H9 (cell line): ENCODE measurements around the gene TMEM106C. TPM values are rescaled to one million over a fixed set of nuclear protein-coding genes. Genes with fewer than 3 reads are reported as not detected.

Experiments
- DNase-seq: peaks from one replicate; pipeline ENCODE4 v3.0.0-alpha.2; 2017
- H2AFZ ChIP-seq: one replicate; pipeline ENCODE4 v1.6.1; 2013; ENCODE audit warnings: mild to moderate bottlenecking, low read length, control low read depth, moderate library complexity
- H2AK5ac ChIP-seq: 2 replicates; pipeline ENCODE4 v1.6.1; 2013; ENCODE audit warnings: low read length, control low read depth, mixed read lengths; ENCODE audit not compliant: insufficient read length
- H2BK120ac ChIP-seq: one replicate; pipeline ENCODE4 v1.6.1; 2013; ENCODE audit warnings: low read depth, mild to moderate bottlenecking, low read length, control low read depth, inconsistent platforms; ENCODE audit not compliant: poor library complexity, severe bottlenecking
- H2BK12ac ChIP-seq: 2 replicates; pipeline ENCODE4 v1.6.1; 2013; ENCODE audit warnings: low read length, control low read depth, mixed read lengths, low read depth; ENCODE audit not compliant: insufficient read length
- H2BK15ac ChIP-seq: 2 replicates; pipeline ENCODE4 v1.6.1; 2013; ENCODE audit warnings: low read depth, low read length, control low read depth
- H2BK20ac ChIP-seq: one replicate; pipeline ENCODE4 v1.6.1; 2013; ENCODE audit warnings: low read depth, mild to moderate bottlenecking, low read length, control low read depth, inconsistent platforms; ENCODE audit not compliant: poor library complexity, severe bottlenecking
- H2BK5ac ChIP-seq: 2 replicates; pipeline ENCODE4 v1.6.1; 2013; ENCODE audit warnings: low read length, control low read depth, mixed read lengths; ENCODE audit not compliant: insufficient read length
- H3K14ac ChIP-seq: 2 replicates; pipeline ENCODE4 v1.6.1; 2013; ENCODE audit warnings: low read length, control low read depth; ENCODE audit not compliant: insufficient read depth
- H3K18ac ChIP-seq: 2 replicates; pipeline ENCODE4 v1.6.1; 2013; ENCODE audit warnings: low read depth, mild to moderate bottlenecking, mixed read lengths, low read length, control low read depth; ENCODE audit not compliant: insufficient read length
- H3K23ac ChIP-seq: 2 replicates; pipeline ENCODE4 v1.6.1; 2013; ENCODE audit warnings: low read length, control low read depth, mixed read lengths, low read depth; ENCODE audit not compliant: insufficient read length
- H3K23me2 ChIP-seq: 2 replicates; pipeline ENCODE4 v1.6.1; 2013; ENCODE audit warnings: low read depth, mild to moderate bottlenecking, mixed read lengths, low read length, control low read depth; ENCODE audit not compliant: insufficient read length, poor library complexity, severe bottlenecking
- H3K27ac ChIP-seq: 2 replicates; pipeline ENCODE4 v1.5.1; 2013; ENCODE audit warnings: low read length, control low read depth, mixed read lengths, low read depth; ENCODE audit not compliant: insufficient read length
- H3K27me3 ChIP-seq: 2 replicates; pipeline ENCODE4 v1.6.1; 2013; ENCODE audit warnings: low read length, control low read depth, inconsistent platforms; ENCODE audit not compliant: insufficient read depth
- H3K4ac ChIP-seq: 2 replicates; pipeline ENCODE4 v1.6.1; 2013; ENCODE audit warnings: low read depth, mild to moderate bottlenecking, control low read depth, inconsistent platforms, low read length, moderate library complexity
- H3K4me1 ChIP-seq: 2 replicates; pipeline ENCODE4 v1.6.1; 2013; ENCODE audit warnings: low read length, control low read depth, inconsistent platforms; ENCODE audit not compliant: insufficient read depth
- H3K4me2 ChIP-seq: 2 replicates; pipeline ENCODE4 v1.6.1; 2013; ENCODE audit warnings: low read length, control low read depth, mixed read lengths; ENCODE audit not compliant: insufficient read length, insufficient read depth
- H3K56ac ChIP-seq: 2 replicates; pipeline ENCODE4 v1.6.1; 2013; ENCODE audit warnings: low read depth, mild to moderate bottlenecking, mixed read lengths, low read length, control low read depth; ENCODE audit not compliant: insufficient read length
- H3K79me1 ChIP-seq: 2 replicates; pipeline ENCODE4 v1.6.1; 2013; ENCODE audit warnings: low read depth, mild to moderate bottlenecking, moderate library complexity, low read length, control low read depth, inconsistent platforms; ENCODE audit not compliant: insufficient read depth, poor library complexity, severe bottlenecking
- H3K79me2 ChIP-seq: 2 replicates; pipeline ENCODE4 v1.6.1; 2013; ENCODE audit warnings: low read length, control low read depth, inconsistent platforms; ENCODE audit not compliant: insufficient read depth
- H3K9ac ChIP-seq: 2 replicates; pipeline ENCODE4 v1.6.1; 2013; ENCODE audit warnings: low read length, control low read depth, mixed read lengths; ENCODE audit not compliant: insufficient read length; ENCODE audit errors: extremely low read depth
- H3K9me3 ChIP-seq: one replicate; pipeline ENCODE4 v1.6.1; 2013; ENCODE audit warnings: low read depth, low read length, inconsistent platforms; ENCODE audit not compliant: control insufficient read depth
- H3T11ph ChIP-seq: one replicate; pipeline ENCODE4 v1.6.1; 2013; ENCODE audit warnings: mild to moderate bottlenecking, low read length, control low read depth, inconsistent platforms
- H4K20me1 ChIP-seq: one replicate; pipeline ENCODE4 v1.6.1; 2013; ENCODE audit not compliant: control insufficient read depth, insufficient read length, insufficient read depth
- H4K5ac ChIP-seq: 2 replicates; pipeline ENCODE4 v1.6.1; 2013; ENCODE audit warnings: low read depth, mild to moderate bottlenecking, mixed read lengths, low read length, control low read depth; ENCODE audit not compliant: insufficient read length
- H4K8ac ChIP-seq: replicated peaks from 2 replicates; pipeline ENCODE4 v1.6.1; 2013; ENCODE audit warnings: low read length, control low read depth, mixed read lengths, low read depth; ENCODE audit not compliant: insufficient read length
- H4K91ac ChIP-seq: 2 replicates; pipeline ENCODE4 v1.6.1; 2013; ENCODE audit warnings: low read depth, mild to moderate bottlenecking, moderate library complexity, mixed read lengths, low read length, control low read depth; ENCODE audit not compliant: insufficient read length
- H3K27ac Mint-ChIP-seq, 3 experiments: 2 replicates in 2 of 3; 3 replicates in 1 of 3; pipeline ENCODE4 v1.8.0; 2020 to 2021; ENCODE audit warnings: mixed read lengths in 3 of 3, mild to moderate bottlenecking in 1 of 3, moderate library complexity in 1 of 3
- H3K27me3 Mint-ChIP-seq: 2 replicates; pipeline ENCODE4 v1.8.0; 2021; ENCODE audit warnings: low read depth, mild to moderate bottlenecking, moderate library complexity, mixed read lengths
- H3K36me3 Mint-ChIP-seq, 3 experiments: 2 replicates in 2 of 3; 3 replicates in 1 of 3; pipeline ENCODE4 v1.8.0; 2020 to 2021; ENCODE audit warnings: low read depth in 3 of 3, mixed read lengths in 3 of 3; ENCODE audit not compliant: insufficient read depth in 1 of 3
- H3K4me1 Mint-ChIP-seq, 2 experiments: 2 replicates each; pipeline ENCODE4 v1.8.0; 2020; ENCODE audit warnings: mixed read lengths in 2 of 2
- H3K4me3 Mint-ChIP-seq, 2 experiments: 2 replicates in 1 of 2; 3 replicates in 1 of 2; pipeline ENCODE4 v1.8.0; 2020 to 2021; ENCODE audit warnings: mild to moderate bottlenecking in 2 of 2, mixed read lengths in 2 of 2, moderate library complexity in 1 of 2
- H3K9me3 Mint-ChIP-seq, 2 experiments: 2 replicates in 1 of 2; 3 replicates in 1 of 2; pipeline ENCODE4 v1.8.0; 2020; ENCODE audit warnings: mild to moderate bottlenecking in 2 of 2, mixed read lengths in 2 of 2, moderate library complexity in 1 of 2
- WGBS: extraction: QIAGEN DNeasy Blood & Tissue Kit; methylation state at CpG from one replicate; pipeline ENCODE4 v1.1.7; 2013; ENCODE audit warnings: missing lambda C conversion rate, low lambda C conversion rate, mixed read lengths; ENCODE audit not compliant: insufficient read length; ENCODE audit errors: extremely low coverage; 5-methylcytosine and 5-hydroxymethylcytosine counted together
- long read RNA-seq: library from polyadenylated mRNA; unstranded; transcript quantifications from one replicate; pipeline ENCODE4 v2.0.0, GENCODE V29; 2020
- total RNA-seq: library from RNA; stranded (reverse); gene quantifications from 2 replicates; pipeline ENCODE4 v1.2.1, GENCODE V29; 2021
- TF ChIP-seq, protein P1 (sequence below): fragments of 200-600 bp; sonication (generic); conservative IDR thresholded peaks from 3 replicates; pipeline ENCODE4 v1.8.0; 2021; ENCODE audit warnings: antibody characterized with exemption, mild to moderate bottlenecking

The TMEM106C gene, protein sequence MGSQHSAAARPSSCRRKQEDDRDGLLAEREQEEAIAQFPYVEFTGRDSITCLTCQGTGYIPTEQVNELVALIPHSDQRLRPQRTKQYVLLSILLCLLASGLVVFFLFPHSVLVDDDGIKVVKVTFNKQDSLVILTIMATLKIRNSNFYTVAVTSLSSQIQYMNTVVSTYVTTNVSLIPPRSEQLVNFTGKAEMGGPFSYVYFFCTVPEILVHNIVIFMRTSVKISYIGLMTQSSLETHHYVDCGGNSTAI
- total RNA-seq = 40.4 and 43.7 TPM in 2 replicates
- long read RNA-seq, transcript TMEM106C-201 (8 exons, 1,394 nt) = major isoform, 65 of 219 reads
- long read RNA-seq, transcript TMEM106C-220 (8 exons, 810 nt) = major isoform, 65 of 219 reads
- long read RNA-seq, transcript TMEM106C-202 (8 exons, 1,515 nt) = minor isoform, 35 of 219 reads
- long read RNA-seq, transcript TMEM106C-203 (8 exons, 1,414 nt) = minor isoform, 21 of 219 reads
- long read RNA-seq, partial matches to known transcripts = 18 of 219 reads
- long read RNA-seq, other reads (novel, unspliced or antisense) = 14 of 219 reads

DNA sequence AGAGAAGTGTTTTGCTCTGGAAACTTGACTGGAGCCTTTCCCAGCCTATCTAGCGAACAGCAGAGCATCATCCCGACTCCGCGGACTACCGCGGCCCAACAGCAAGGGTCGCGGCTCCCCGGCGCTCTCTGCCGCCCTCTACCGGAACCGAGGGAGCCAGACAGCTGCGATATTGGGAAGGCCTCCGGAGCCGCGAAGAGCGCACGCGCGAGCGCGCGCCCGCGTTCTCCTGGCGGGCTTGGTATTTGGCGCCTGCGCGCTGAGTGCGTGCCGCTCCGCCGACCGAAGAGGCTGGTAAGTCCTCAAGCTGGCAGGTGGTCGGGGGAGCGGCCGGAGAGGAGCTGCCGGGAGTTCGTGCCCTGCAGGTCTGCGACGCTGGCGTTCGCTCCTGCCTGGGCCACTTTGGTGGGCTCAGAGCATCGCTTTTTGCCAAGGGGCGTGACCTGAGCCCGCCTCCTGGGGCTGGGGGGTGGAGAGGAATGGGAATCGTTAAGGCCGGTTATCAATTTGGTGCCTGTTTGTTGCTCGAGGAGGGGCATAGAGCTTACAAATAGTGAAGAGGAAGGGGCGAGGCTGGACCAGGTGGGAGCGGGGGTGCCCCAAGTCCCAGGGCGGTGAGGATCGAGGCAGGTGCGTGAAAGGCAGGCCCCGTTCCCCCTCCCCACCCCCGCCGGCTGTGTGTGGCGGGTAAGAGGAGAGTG, at the start of gene TMEM106C:
TSS of gene TMEM106C (plus strand) at position 257 of the 701 bp plus-strand sequence. CDS start 641 bp downstream, outside the sequence.
- Histone ChIP-seq H3K18ac (no peak within 1 kb of the TSS), H2AFZ (no peak within 1 kb of the TSS), H3K4me2 (peak within 1 kb of the TSS; percentile 94), H3K4ac (no peak within 1 kb of the TSS), H3K23me2 (peaks cover 8% of the 10 kb centered on the region), H2BK20ac (no peak within 1 kb of the TSS), H3K14ac (no peak within 1 kb of the TSS), H3K79me2 (no peaks in the 10 kb centered on the region), H3K79me1 (no peaks in the 10 kb centered on the region), H2BK5ac (no peak within 1 kb of the TSS), H2AK5ac (no peak within 1 kb of the TSS), H3K9ac (peak within 1 kb of the TSS; percentile 24), H2BK12ac (no peak within 1 kb of the TSS), H4K91ac (no peak within 1 kb of the TSS), H3K4me1 (no peaks in the 10 kb centered on the region; the same call in 1 of the 2 replicates), H3T11ph (no peak within 1 kb of the TSS), H2BK15ac (no peak within 1 kb of the TSS), H3K27me3 (no peaks in the 10 kb centered on the region; the same call in 1 of the 2 replicates), H2BK120ac (no peak within 1 kb of the TSS), H4K20me1 (no peaks in the 10 kb centered on the region), H4K5ac (no peak within 1 kb of the TSS), H3K9me3 (peaks cover 9% of the 10 kb centered on the region), H3K56ac (no peak within 1 kb of the TSS), H3K27ac (no peak within 1 kb of the TSS), H3K23ac (no peak within 1 kb of the TSS), H4K8ac (no peak within 1 kb of the TSS)
- peaks cover 27 to 29% of the 10 kb centered on the region in 2 experiments for H3K9me3 Mint-ChIP-seq
- peak within 1 kb of the TSS; percentile 84 to 94 for H3K4me3 Mint-ChIP-seq
- WGBS = no CpG with 5 or more reads among the region's 59 CpGs
- no peak within 1 kb of the TSS for H3K27ac Mint-ChIP-seq
- peaks cover 52% of the 10 kb centered on the region for H3K27me3 Mint-ChIP-seq
- DNase-seq = peak; percentile 98
- H3K4me1 Mint-ChIP-seq = peaks cover 33 to 39% of the 10 kb centered on the region in 2 experiments
- H3K36me3 Mint-ChIP-seq = peaks cover 24 to 34% (median 28%) of the 10 kb centered on the region in 3 experiments
- TF ChIP-seq, protein P1, sequence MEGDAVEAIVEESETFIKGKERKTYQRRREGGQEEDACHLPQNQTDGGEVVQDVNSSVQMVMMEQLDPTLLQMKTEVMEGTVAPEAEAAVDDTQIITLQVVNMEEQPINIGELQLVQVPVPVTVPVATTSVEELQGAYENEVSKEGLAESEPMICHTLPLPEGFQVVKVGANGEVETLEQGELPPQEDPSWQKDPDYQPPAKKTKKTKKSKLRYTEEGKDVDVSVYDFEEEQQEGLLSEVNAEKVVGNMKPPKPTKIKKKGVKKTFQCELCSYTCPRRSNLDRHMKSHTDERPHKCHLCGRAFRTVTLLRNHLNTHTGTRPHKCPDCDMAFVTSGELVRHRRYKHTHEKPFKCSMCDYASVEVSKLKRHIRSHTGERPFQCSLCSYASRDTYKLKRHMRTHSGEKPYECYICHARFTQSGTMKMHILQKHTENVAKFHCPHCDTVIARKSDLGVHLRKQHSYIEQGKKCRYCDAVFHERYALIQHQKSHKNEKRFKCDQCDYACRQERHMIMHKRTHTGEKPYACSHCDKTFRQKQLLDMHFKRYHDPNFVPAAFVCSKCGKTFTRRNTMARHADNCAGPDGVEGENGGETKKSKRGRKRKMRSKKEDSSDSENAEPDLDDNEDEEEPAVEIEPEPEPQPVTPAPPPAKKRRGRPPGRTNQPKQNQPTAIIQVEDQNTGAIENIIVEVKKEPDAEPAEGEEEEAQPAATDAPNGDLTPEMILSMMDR = peak; percentile 99
